ENCODE results near the gene CAMTA1.

CAMTA1 gene

GRCh38 chr1:7281821-7282220 is 496.6 kb downstream of the CAMTA1 start:
- no peak for DNase-seq (ENCODE audit: low read depth in 2 of 2)

GRCh38 chr1:7284839-7285435 is 499.7 kb downstream of the CAMTA1 start:
- DNase-seq (ENCODE audit: low read depth in 2 of 2), result no peak

GRCh38 chr1:7285856-7286454 is 500.7 kb downstream of the CAMTA1 start:
- no peak for DNase-seq (ENCODE audit: low read depth in 2 of 2)

GRCh38 chr1:7287013-7287412 is 501.8 kb downstream of the CAMTA1 start:
- DNase-seq (ENCODE audit: low read depth in 2 of 2), result no peak

GRCh38 chr1:7288992-7289391 is 503.7 kb downstream of the CAMTA1 start:
- DNase-seq (ENCODE audit: low read depth in 2 of 2), result no peak

GRCh38 chr1:7289694-7290093 is 504.4 kb downstream of the CAMTA1 start:
- no peak for DNase-seq (ENCODE audit: low read depth in 2 of 2)

- DNase-seq (ENCODE audit: low read depth in 2 of 2), result no peak
These were observed 506.0 kb downstream of the CAMTA1 start for GRCh38 chr1:7290971-7291970.

GRCh38 chr1:7292036-7292681 is 506.9 kb downstream of the CAMTA1 start:
- no peak for DNase-seq (ENCODE audit: low read depth in 2 of 2)

- no peak for DNase-seq (ENCODE audit: low read depth in 2 of 2)
These were observed 507.6 kb downstream of the CAMTA1 start for GRCh38 chr1:7292714-7293419.

- no peak for DNase-seq (ENCODE audit: low read depth in 2 of 2)
These were observed 508.7 kb downstream of the CAMTA1 start for GRCh38 chr1:7293702-7294629.

GRCh38 chr1:7294636-7295035 is 509.4 kb downstream of the CAMTA1 start:
- DNase-seq (ENCODE audit: low read depth in 2 of 2), result no peak

GRCh38 chr1:7295946-7296345 is 510.7 kb downstream of the CAMTA1 start:
- no peak for DNase-seq (ENCODE audit: low read depth in 2 of 2)

- DNase-seq (ENCODE audit: low read depth in 2 of 2), result no peak
These were observed 511.7 kb downstream of the CAMTA1 start for GRCh38 chr1:7296968-7297367.

- no peak for DNase-seq (ENCODE audit: low read depth in 2 of 2)
These were observed 512.9 kb downstream of the CAMTA1 start for GRCh38 chr1:7298145-7298544.

- no peak for DNase-seq (ENCODE audit: low read depth in 2 of 2)
These were observed 513.5 kb downstream of the CAMTA1 start for GRCh38 chr1:7298749-7299151.

- no peak for DNase-seq (ENCODE audit: low read depth in 2 of 2)
These were observed 514.1 kb downstream of the CAMTA1 start for GRCh38 chr1:7299329-7299799.

GRCh38 chr1:7299994-7300393 is 514.7 kb downstream of the CAMTA1 start:
- no peak for DNase-seq (ENCODE audit: low read depth in 2 of 2)

GRCh38 chr1:7300893-7301663 is 515.8 kb downstream of the CAMTA1 start:
- DNase-seq (ENCODE audit: low read depth in 2 of 2), result no peak

GRCh38 chr1:7301664-7301981 is 516.4 kb downstream of the CAMTA1 start:
- DNase-seq (ENCODE audit: low read depth in 2 of 2), result no peak

GRCh38 chr1:7302126-7302525 is 516.9 kb downstream of the CAMTA1 start:
- DNase-seq (ENCODE audit: low read depth in 2 of 2), result no peak
